Measurements from ENCODE around the gene GSG1.

The GSG1 gene

GRCh38 chr12:13128291-13128965 lies 25.0 kb upstream of the GSG1 start:
- no peak for TF ChIP-seq ZFX (IDR thresholded peaks at IDR 0.05; ENCODE audit: borderline replicate concordance)
- no peak for TF ChIP-seq CTCF (IDR thresholded peaks at IDR 0.05)
- peak overlapping the region; percentile 74 for H3K27ac ChIP-seq

DNA sequence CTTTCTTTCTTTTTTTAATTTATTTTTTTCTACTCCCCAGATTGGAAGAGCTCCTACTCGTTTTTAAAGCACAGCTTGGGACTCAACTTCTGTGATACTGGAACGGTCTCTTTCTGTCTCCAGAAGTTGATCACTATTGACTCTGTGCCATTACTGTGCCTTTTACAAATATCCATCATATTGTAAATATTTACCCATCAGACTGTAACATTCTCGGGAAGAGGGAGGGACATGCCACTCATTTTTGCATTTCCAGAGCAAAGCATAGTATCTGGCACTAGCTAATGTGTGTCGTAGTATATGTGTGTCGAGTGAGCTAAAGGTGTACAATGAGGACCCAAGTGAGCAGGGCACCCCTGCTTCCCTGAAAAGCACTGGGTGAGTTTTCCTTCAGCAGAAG lies 24.0 kb upstream of the GSG1 start:
- peak overlapping the region; percentile 74 for H3K27ac ChIP-seq

GRCh38 chr12:13126494-13126893 lies 23.0 kb upstream of the GSG1 start:
- TF ChIP-seq ZFX (IDR thresholded peaks at IDR 0.05; ENCODE audit: borderline replicate concordance) (no peak), CTCF (IDR thresholded peaks at IDR 0.05) (no peak)
- no peak overlapping the region for H3K27ac ChIP-seq

More for the DNA sequence above, 24.0 kb upstream of the GSG1 start:
- TF ChIP-seq CTCF (IDR thresholded peaks at IDR 0.05) (no peak), ZFX (IDR thresholded peaks at IDR 0.05; ENCODE audit: borderline replicate concordance) (no peak)

DNA sequence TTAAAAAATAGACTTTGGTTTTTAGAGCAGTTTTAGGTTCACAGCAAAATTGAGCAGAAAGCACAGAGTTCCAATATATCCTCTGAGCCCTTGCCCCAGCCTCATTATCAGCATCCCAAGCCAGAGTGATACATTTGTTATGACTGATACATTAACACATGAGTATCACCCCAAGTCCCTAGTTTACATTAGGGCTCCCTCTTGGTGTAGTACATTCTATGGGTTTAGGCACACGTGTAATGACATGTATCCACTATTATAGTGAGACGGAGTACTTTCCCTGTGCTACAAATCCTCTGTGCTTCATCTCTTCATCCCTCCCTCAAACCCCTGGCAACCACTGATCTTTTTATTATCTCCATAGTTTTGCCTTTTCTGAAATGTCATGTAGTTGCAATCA lies 22.5 kb upstream of the GSG1 start:
- TF ChIP-seq CTCF (IDR thresholded peaks at IDR 0.05) (no peak), ZFX (IDR thresholded peaks at IDR 0.05; ENCODE audit: borderline replicate concordance) (no peak)
- no peak overlapping the region for H3K27ac ChIP-seq

DNA sequence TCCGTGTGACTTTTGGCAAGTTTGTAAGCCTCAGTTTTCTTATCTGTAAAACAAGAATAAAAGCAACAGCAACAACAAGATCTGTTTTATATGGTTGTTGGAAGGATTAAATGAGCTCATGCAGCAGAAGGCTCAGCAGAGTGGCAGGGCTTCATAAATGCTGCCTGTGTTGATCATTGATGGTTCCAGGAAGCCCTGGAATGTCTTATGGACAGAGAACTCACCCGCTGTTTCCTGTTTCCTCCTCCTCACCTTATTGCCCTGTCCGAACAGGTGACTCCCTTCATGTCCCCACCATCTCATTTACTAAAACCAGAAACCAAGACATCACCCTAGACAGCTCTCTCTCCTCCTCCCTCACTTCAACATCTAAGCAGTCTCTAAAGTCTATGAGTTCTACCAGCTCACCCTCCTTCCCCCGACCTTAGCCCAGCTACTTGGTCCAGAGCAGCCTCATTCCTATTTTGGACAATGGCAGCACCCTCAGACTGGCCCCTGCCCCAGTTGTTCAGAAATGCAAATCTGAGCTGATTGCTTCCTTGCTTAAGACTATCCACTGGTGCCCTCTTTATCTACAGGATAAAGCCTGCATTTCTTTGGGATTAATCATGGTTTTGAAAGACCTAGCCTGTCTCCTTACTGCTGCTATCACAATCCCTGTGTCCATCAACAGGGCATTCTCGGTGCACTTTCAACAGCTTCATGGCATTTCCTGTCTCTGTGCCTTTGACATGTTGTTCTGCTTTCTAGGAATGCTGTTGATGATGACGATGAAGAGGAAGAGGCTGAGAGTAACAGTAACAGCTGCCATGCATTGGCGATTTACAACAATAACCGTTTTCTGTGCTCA lies 21.4 kb upstream of the GSG1 start:
- no peak for TF ChIP-seq CTCF (IDR thresholded peaks at IDR 0.05)
- no peak for TF ChIP-seq ZFX (IDR thresholded peaks at IDR 0.05; ENCODE audit: borderline replicate concordance)
- no peak overlapping the region for H3K27ac ChIP-seq

DNA sequence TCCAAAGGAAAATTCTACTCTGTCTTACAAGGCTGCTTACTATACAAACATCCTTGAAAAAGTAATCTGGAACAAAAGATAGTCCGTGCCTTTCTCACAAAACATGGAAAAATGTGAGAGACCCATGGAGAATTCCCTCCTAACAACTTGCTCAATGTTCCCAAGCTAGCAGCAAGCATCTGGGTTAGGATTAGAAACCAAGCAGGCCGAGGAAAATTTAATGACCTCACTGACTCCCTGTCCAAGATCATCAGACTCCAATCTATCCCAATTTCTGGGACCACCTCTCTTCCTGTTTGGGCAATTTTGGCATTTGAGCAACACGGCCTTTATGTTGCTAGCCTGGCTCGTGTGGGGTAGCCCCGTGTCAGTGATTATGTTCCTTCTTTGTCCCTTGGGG lies 18.1 kb upstream of the GSG1 start:
- H3K27ac ChIP-seq = no peak overlapping the region
- TF ChIP-seq ZFX (IDR thresholded peaks at IDR 0.05; ENCODE audit: borderline replicate concordance) (no peak), CTCF (IDR thresholded peaks at IDR 0.05) (no peak)

DNA sequence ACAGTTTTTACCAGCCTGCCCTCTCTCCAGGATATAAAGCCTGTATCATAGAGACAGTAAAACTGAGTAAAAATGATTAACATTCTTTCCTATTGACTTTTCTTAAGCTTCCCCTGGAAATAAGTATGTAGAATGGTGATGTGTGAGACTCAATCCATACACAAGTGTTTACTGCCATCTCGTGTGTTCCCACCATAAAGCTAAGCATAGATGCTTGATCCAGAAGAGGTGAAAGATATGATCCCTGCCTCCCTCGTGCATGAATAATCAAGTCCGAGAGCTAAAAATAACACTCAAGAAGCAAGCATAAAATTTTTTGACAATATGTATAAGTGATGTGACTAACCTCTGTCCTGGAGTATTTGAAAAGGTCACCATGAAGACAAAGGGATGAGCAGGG lies 16.9 kb upstream of the GSG1 start:
- no peak overlapping the region for H3K27ac ChIP-seq
- TF ChIP-seq ZFX (IDR thresholded peaks at IDR 0.05; ENCODE audit: borderline replicate concordance) (no peak), CTCF (IDR thresholded peaks at IDR 0.05) (no peak)

Measured in 22Rv1 (cell line).